GM18519 (cell line): Measurements from ENCODE around the gene AUTS2.

Source experiments
- ATAC-seq: cut with Tn5 transposase; IDR thresholded peaks from one replicate; pipeline ENCODE4 v1.9.1; 2021; ENCODE audit warnings: mild to moderate bottlenecking, moderate library complexity; ENCODE audit not compliant: unreplicated experiment, low FRiP score

Gene AUTS2

GRCh38 chr7:70005480-70005879, 407.2 kb downstream of the AUTS2 start:
- no peak for ATAC-seq

DNA sequence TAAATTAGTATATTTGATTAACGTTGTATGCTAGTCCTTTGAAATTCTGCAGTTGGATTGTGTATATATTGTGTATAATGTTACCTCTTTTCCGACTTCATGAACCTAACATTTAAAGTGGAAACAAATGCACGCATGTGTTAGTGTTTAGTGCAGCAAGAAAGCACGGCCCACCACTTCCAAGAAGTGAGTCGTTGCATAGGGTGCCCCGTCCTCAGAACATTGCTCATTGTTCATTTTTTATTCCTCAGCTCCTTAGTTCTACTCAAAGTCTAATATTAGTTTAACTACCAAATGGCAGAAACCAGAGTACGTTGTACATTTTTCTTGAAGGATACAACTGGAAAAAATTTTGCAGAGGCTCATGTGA, 407.6 kb downstream of the AUTS2 start:
- no peak for ATAC-seq

DNA sequence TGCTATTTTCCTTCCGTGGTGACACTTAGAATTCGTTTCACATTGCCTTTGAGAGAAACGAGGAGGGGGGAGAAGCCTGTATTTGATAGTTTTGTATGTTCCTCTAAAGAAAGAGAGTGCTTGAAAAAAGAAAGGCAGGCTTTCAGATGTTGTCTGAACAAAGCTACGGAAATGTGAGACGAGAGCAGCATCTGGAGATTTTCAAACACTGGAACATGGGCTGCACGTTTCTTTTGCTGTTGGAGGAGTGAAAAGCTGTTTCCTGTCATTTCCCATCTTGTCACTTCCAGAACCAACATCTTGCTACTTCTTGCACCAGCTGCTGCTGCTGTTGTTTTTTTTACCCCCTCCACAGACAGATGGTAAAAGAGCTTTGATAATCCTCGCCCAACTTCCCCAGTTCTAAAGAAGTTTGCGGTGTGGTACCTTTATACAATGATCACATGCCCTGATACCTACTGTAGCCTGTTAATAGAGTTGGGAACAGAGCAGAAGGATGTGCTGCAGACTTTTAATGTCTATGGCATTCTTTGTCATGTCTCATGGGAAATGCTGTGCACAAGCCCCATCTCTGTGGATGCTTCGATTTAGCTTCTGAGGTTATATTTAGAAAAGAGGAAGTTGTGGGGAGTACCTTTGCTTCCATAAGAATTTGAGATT, 408.1 kb downstream of the AUTS2 start:
- ATAC-seq = no peak

DNA sequence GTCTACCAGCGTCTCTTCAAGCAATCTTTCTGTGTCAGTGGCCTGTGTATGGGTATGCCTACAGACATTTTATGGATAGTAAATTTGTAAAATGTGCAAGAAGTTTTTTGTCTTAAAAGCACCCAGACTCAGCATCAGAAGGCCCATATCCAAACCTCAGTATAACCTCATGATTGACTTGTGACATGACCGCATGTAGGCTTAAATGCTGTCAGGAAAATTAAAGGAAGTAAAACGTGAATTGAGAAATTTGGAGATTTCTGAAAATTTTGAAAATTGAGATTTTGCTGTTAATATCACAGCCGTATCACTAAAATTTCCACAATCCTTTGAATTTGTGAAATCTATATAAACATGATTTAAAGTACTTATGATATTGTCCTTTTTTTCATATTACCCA, 410.2 kb downstream of the AUTS2 start:
- no peak for ATAC-seq

DNA sequence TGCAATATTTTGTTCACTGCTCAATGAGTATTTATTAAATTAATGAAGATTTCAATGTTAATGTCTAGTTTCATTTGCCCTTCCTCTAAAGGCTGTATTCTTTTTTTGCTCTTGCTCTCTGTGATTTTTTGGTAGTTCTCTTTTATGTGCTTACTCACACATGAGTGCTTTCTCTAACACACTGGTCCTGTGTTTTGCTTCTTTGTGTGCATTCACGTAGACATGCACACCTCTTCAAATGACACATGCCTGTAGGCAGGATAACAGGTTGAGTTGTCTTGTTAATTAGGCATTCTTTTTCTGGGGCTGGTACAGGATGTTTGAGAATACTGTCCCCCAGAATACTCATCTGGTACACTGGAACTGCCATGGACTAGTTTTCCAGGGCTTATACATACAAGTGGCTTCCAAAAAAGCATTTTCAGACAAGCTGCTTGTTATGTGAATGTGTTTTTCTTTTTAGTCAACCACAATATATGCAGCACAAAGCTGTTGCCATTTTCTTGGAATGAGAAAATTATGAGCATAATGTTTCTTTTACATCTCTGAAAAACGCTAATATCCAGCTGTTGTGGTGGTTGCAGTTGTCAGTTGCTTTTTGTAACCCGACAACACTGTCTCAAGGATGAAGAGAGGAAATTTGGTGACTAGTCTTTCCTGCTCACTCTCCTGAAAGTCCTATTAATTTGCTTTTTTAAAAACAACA, 416.4 kb downstream of the AUTS2 start:
- peak; percentile 71 for ATAC-seq

- ATAC-seq = no peak
These were observed 417.1 kb downstream of the AUTS2 start for GRCh38 chr7:70015353-70015752.

- no peak for ATAC-seq
These were observed 417.9 kb downstream of the AUTS2 start for GRCh38 chr7:70016044-70016770.

GRCh38 chr7:70017357-70017756, 419.1 kb downstream of the AUTS2 start:
- ATAC-seq = no peak

DNA sequence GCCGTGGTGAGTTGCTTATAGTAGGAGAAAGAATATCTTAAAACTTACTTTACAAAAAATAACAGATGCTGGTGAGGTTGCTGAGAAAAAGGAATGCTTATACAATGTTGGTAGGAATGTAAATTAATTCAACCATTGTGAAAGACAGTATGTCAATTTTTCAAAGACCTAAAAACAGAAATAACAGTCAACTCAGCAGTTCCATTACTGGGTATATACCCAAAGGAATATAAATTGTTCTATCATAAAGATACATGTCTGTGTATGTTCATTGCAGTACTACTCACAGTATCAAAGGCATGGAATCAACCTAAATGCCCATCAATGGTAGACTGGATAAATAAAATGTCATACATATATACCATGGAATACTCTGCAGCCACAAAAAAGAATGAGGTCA, 420.4 kb downstream of the AUTS2 start:
- ATAC-seq = no peak

DNA sequence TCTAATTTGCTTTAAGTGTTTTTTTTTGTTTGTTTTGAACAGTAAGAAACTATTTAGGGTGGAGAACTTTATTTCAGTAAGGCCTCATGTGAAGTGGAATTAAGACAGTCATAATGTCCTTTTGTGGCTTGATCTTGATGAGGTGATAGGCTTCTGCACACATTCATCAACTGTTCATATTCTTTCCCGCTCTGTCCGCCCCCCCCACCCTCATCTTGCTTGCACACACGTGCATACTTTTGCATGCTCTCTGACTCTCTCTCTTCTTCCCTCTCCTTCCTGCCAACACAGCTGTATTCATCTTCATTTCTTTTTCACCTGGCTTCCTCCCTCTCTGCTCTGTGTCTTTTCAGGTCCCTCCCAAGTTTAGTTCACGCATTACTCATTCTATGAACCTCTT, 429.6 kb downstream of the AUTS2 start:
- no peak for ATAC-seq

DNA sequence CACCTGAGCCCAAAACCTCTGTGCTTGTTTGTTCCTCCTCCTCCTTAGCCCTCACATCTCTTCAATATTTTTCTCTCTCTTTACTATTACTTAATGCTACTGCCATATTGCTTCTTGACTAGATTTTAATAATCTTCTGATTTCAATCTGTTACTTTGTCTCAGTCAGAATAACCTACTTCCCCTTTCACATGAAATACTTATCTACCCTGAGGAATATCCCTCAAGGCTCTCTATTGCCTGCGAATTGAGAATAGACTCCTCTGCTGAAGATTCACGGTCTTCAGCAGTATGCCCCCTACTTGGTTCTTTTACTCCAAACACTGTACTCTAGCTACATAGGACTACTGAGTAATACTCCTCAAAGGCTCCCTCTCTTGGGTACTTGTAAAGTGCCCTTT, 430.3 kb downstream of the AUTS2 start:
- no peak for ATAC-seq

- ATAC-seq = no peak
These were observed 431.7 kb downstream of the AUTS2 start for GRCh38 chr7:70029993-70030392.

DNA sequence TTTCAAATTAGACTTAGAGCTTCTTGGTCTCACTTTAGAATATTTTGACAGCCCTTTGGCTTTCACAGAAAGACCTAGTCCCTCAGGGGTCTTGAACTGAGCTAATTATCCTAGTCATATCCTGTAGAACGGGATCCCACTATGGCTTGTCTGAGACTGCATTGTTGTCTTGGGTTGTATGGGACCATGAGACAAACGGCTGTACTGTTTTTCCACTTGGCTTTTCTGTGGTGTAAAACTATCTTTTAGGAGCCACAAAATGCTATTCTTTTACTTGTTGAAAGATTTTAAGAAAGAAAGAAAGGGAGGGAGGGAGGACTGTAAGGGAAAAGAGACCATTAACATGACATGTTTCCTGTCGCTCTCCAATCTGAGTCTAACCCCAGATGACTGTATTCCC, 432.5 kb downstream of the AUTS2 start:
- ATAC-seq = no peak

DNA sequence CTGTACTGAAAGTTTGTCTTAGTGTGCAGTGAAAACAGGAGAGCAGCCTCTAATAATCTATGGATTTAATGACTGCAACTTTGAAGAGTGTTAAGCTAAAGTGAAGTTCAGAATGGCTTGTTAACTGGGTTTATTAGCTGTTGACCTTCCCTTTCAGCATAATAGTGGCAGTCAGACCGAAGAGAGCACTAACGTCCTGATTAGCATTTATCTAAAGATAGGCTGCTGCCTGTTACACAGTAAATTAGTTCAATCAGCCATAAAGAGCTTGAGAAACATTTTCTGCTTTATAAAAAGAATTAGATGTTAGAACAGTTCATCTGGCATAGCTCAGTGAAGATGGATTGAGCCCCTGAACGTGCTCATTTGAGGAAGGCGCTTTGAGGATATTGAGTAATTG, 433.0 kb downstream of the AUTS2 start:
- no peak for ATAC-seq

GRCh38 chr7:70032649-70033048, 434.4 kb downstream of the AUTS2 start:
- ATAC-seq = no peak

DNA sequence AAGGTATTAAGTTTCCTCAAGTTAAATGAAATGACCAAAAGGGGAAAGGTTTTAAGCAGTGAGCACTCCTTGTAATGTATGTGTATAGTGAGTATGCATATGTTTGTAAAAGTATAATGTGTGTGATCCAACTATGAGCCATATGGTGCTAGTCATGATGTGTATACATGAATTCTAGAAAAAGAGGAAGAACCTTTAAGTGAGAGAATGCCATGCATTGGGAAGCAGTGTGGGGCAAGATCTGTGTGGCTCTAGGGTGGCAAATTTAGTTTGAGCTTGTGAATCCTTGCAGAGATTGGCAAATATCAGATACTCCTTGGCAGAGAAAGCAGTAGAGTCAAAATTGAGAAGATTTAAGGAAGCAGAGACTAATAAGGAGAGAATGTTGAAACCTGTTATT, 435.0 kb downstream of the AUTS2 start:
- ATAC-seq = no peak

DNA sequence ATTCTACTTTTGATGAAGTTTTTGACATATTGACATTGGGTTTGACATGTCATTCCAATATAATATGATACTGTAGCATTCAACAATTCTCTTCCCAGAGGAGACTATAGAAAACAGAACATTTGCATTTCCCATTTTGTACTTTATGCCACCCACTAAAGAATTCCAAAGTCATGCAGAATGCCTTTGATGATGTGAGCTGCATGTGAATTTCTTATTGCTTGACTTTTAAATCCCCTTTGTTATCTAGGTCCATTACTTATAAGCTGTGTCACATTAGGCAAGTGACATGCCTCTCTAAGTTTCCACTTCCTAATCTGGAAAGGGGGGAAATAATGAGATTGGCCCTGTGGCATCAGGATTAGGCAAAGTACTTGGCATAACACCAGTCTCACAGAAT, 436.7 kb downstream of the AUTS2 start:
- no peak for ATAC-seq

DNA sequence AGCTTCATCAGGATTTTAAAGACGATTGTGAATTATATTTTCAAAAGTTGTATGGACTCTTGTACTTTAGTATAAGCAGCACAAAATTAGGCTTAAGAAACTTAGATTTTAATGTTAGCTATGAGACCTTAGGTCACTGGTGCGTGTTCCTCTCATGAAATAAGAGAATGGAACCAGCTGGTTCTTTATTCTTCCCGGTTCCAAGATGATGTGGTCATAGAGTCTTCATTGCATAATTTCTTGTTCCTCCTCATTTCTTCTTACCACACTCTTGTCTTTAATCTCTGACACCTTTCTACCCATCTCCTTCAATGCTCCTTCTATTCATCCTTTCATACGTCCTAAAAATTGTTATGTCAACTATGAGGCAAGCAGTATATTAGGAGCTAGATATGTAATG, 437.2 kb downstream of the AUTS2 start:
- ATAC-seq = no peak

DNA sequence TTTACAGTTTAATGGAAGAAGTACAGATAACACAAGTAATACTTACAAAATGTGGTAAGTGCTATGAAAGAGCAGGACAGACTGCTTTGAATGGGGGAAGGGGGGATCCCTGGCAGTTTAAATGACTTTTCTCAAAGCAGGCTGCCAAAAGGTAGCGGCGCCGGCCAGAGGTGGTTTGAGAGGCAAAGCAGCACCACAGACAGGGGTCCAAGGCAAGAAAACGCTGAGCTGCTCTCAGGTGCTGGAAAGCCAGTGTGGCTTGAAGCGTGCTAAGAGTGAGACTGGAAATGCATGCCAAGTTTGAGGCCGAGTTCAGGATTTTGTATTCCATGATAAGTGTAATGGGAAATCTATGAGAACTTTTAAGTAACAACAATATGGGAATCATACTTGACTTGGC, 437.7 kb downstream of the AUTS2 start:
- ATAC-seq = no peak

- no peak for ATAC-seq
These were observed 438.4 kb downstream of the AUTS2 start for GRCh38 chr7:70036695-70037094.

DNA sequence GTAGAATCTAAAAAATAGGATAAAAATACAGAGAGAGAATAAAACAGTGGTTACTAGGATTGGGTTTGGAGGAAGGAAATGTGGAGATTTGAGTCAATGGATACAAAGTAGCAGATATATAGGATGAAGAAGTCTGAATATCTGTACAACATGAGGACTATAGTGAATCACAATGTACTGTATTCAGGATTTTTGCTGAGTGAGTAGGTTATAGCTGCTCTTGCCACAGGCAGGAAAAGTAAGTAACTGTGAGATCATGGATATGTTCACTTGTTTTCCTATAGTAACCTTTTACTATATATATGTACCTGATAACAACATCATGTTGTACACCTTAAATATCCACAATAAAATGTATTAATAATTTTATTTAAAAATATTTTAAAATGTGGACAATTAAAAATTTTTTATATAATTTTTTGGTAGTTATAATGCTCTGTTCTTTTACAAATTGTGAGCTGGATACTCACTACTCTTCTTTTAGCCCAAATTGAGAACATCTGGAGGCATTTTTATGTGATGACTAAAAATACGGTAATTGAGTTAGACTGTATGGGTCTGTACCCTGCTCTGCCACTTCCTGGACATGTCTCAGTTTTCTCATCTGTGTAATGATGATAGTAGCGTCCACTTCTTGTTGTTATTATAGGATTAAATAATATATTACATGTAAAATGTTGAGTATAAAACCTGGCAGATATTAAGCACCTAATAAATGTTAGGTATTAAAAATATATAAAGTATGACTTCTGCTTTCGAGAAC, 439.1 kb downstream of the AUTS2 start:
- no peak for ATAC-seq
